ENCODE measurements around the gene BNIP5. TPM values are rescaled to one million over a fixed set of nuclear protein-coding genes. Genes with fewer than 3 reads are reported as not detected.

Gene BNIP5
- total RNA-seq, 6 experiments from 2014 or later = not detected

- DNase-seq = no peak
- H3K27ac Mint-ChIP-seq = no peak overlapping the region
- no peak for TF ChIP-seq CTCF (IDR thresholded peaks at IDR 0.05)
- no peaks in the 10 kb centered on the region for H3K9me3 Mint-ChIP-seq
- H3K27me3 Mint-ChIP-seq (ENCODE audit: insufficient read depth) = peaks cover 58% of the 10 kb centered on the region
- H3K4me1 Mint-ChIP-seq (ENCODE audit: low read depth) = no peaks in the 10 kb centered on the region
- no peaks in the 10 kb centered on the region for H3K36me3 Mint-ChIP-seq (ENCODE audit: low read depth)
- H3K4me3 Mint-ChIP-seq = no peak overlapping the region
These were observed 8.1 kb downstream of the BNIP5 start for GRCh38 chr6:36328600-36328999.

- no peak overlapping the region for H3K27ac Mint-ChIP-seq
- DNase-seq = no peak
- no peak overlapping the region for H3K4me3 Mint-ChIP-seq
- H3K36me3 Mint-ChIP-seq (ENCODE audit: low read depth) = no peaks in the 10 kb centered on the region
- no peaks in the 10 kb centered on the region for H3K9me3 Mint-ChIP-seq
- no peaks in the 10 kb centered on the region for H3K4me1 Mint-ChIP-seq (ENCODE audit: low read depth)
- peaks cover 52% of the 10 kb centered on the region for H3K27me3 Mint-ChIP-seq (ENCODE audit: insufficient read depth)
- no peak for TF ChIP-seq CTCF (IDR thresholded peaks at IDR 0.05)
These were observed 8.8 kb downstream of the BNIP5 start for GRCh38 chr6:36327919-36328236.

GRCh38 chr6:36327226-36327918, 9.3 kb downstream of the BNIP5 start:
- no peaks in the 10 kb centered on the region for H3K4me1 Mint-ChIP-seq (ENCODE audit: low read depth)
- TF ChIP-seq CTCF (IDR thresholded peaks at IDR 0.05) = no peak
- H3K9me3 Mint-ChIP-seq = no peaks in the 10 kb centered on the region
- no peaks in the 10 kb centered on the region for H3K36me3 Mint-ChIP-seq (ENCODE audit: low read depth)
- H3K27me3 Mint-ChIP-seq (ENCODE audit: insufficient read depth) = peaks cover 53% of the 10 kb centered on the region
- no peak overlapping the region for H3K4me3 Mint-ChIP-seq
- no peak overlapping the region for H3K27ac Mint-ChIP-seq
- DNase-seq = no peak

- no peak for TF ChIP-seq CTCF (IDR thresholded peaks at IDR 0.05)
- Mint-ChIP-seq H3K4me1 (ENCODE audit: low read depth) (no peaks in the 10 kb centered on the region), H3K9me3 (no peaks in the 10 kb centered on the region), H3K27ac (no peak overlapping the region), H3K4me3 (no peak overlapping the region), H3K36me3 (ENCODE audit: low read depth) (no peaks in the 10 kb centered on the region), H3K27me3 (ENCODE audit: insufficient read depth) (peaks cover 52% of the 10 kb centered on the region)
- no peak for DNase-seq
These were observed 10.2 kb downstream of the BNIP5 start for GRCh38 chr6:36326356-36326995.

- H3K27ac Mint-ChIP-seq = no peak overlapping the region
- H3K36me3 Mint-ChIP-seq (ENCODE audit: low read depth) = no peaks in the 10 kb centered on the region
- H3K4me3 Mint-ChIP-seq = no peak overlapping the region
- TF ChIP-seq CTCF (IDR thresholded peaks at IDR 0.05) = no peak
- DNase-seq = no peak
- H3K9me3 Mint-ChIP-seq = no peaks in the 10 kb centered on the region
- no peaks in the 10 kb centered on the region for H3K4me1 Mint-ChIP-seq (ENCODE audit: low read depth)
- H3K27me3 Mint-ChIP-seq (ENCODE audit: insufficient read depth) = peaks cover 54% of the 10 kb centered on the region
These were observed 12.0 kb downstream of the BNIP5 start for GRCh38 chr6:36324715-36325114.
